GM19395 (cell line): ENCODE results near the gene DLGAP1.
A peak's percentile ranks its signal among the peaks of the same experiment; 100 is the strongest.

Experiments
- ATAC-seq: cut with Tn5 transposase; IDR thresholded peaks from one replicate; pipeline ENCODE4 v1.9.1; 2021; ENCODE audit warnings: mild to moderate bottlenecking, moderate library complexity; ENCODE audit not compliant: unreplicated experiment

The DLGAP1 gene

GRCh38 chr18:3450012-3450798 lies 1004.9 kb downstream of the DLGAP1 start, which contains the start of gene TGIF1:
TSS of gene TGIF1 (plus strand) at chr18:3450172. CDS start at chr18:3450490, 318 bp downstream.
- ATAC-seq: no peak

GRCh38 chr18:3449512-3450011 lies 1005.5 kb downstream of the DLGAP1 start:
- peak; percentile 14 for ATAC-seq

GRCh38 chr18:3448838-3449511 lies 1006.1 kb downstream of the DLGAP1 start:
- peak; percentile 50 for ATAC-seq

- ATAC-seq: peak; percentile 70
These were observed 1006.9 kb downstream of the DLGAP1 start for GRCh38 chr18:3447895-3448837.

- ATAC-seq: no peak
These were observed 1007.8 kb downstream of the DLGAP1 start for GRCh38 chr18:3447068-3447894.
